Panc1 (cell line): ENCODE measurements around the gene VTI1A. TPM values are rescaled to one million over a fixed set of nuclear protein-coding genes. Genes with fewer than 3 reads are reported as not detected.

Experiments used
- ATAC-seq: fragments of 200-7000 bp; cut with Tn5 transposase; 2 replicates; pipeline ENCODE4 v1.9.1; 2020; ENCODE audit warnings: mild to moderate bottlenecking, moderate library complexity
- BruUV-seq: library from RNA; stranded (reverse); fragments of 400-500 nt; replicated peaks from 2 replicates; lab custom pipeline; 2021; lab: Mats Ljungman, UMichigan
- CTCF ChIA-PET: fragments of 300-600 bp; sonication (Branson Sonifier 250); formaldehyde crosslinking; loops from one replicate; lab custom pipeline; 2022; ENCODE audit warnings: antibody characterized with exemption; lab: Charles Lee
- POLR2A ChIA-PET: fragments of 300-600 bp; sonication (Branson Sonifier 250); formaldehyde crosslinking; loops from one replicate; lab custom pipeline; 2022; ENCODE audit warnings: antibody characterized with exemption; lab: Charles Lee
- DNase-seq: peaks from one replicate; pipeline ENCODE4 v3.0.0-alpha.2; 2010; ENCODE audit warnings: low read depth, low spot score
- H3K27ac ChIP-seq: 2 replicates; pipeline ENCODE4 v1.5.1; 2011; ENCODE audit warnings: mild to moderate bottlenecking, low read length, inconsistent platforms
- H3K27me3 ChIP-seq: fragments of 200-500 bp; sonication (Bioruptor generic); 2 replicates; pipeline ENCODE4 v1.6.0; 2014; ENCODE audit warnings: low read length, inconsistent platforms; ENCODE audit not compliant: control insufficient read depth, insufficient read depth
- H3K36me3 ChIP-seq: fragments of 200-500 bp; sonication (Bioruptor generic); 2 replicates; pipeline ENCODE4 v1.5.1; 2014; ENCODE audit warnings: inconsistent platforms, mild to moderate bottlenecking, low read length, moderate library complexity; ENCODE audit not compliant: control insufficient read depth, insufficient read depth
- H3K4me1 ChIP-seq: 2 replicates; pipeline ENCODE4 v1.5.1; 2011; ENCODE audit warnings: inconsistent platforms, mild to moderate bottlenecking, low read length, moderate library complexity; ENCODE audit not compliant: control insufficient read depth, insufficient read depth
- H3K4me3 ChIP-seq, 2 experiments: 2 replicates each; pipeline ENCODE4 v1.5.1; 2011 to 2012; ENCODE audit warnings: low read depth in 2 of 2, low read length in 2 of 2, mild to moderate bottlenecking in 2 of 2, inconsistent platforms in 1 of 2, moderate library complexity in 1 of 2
- H3K9me3 ChIP-seq: fragments of 200-500 bp; sonication (Bioruptor generic); 2 replicates; pipeline ENCODE4 v1.5.1; 2014; ENCODE audit warnings: low read depth, mild to moderate bottlenecking, inconsistent platforms, low read length, moderate library complexity; ENCODE audit not compliant: control insufficient read depth, insufficient read depth
- CTCF ChIP-seq: fragments of 450-650 bp; IDR thresholded peaks from 2 replicates; pipeline ENCODE4 v1.5.1; 2017; ENCODE audit warnings: mild to moderate bottlenecking
- POLR2AphosphoS5 ChIP-seq: IDR thresholded peaks from 2 replicates; pipeline ENCODE4 v1.6.1; 2012; ENCODE audit warnings: mild to moderate bottlenecking, low read depth, low read length, moderate library complexity
- REST ChIP-seq, 2 experiments: IDR thresholded peaks; 2 replicates each; pipeline ENCODE4 v1.6.1; 2011 to 2012; ENCODE audit warnings: low read depth in 2 of 2, control low read depth in 1 of 2, low read length in 1 of 2, mild to moderate bottlenecking in 1 of 2, moderate library complexity in 1 of 2; ENCODE audit not compliant: insufficient read depth in 1 of 2
- SIN3A ChIP-seq: IDR thresholded peaks from 2 replicates; pipeline ENCODE4 v1.6.1; 2012; ENCODE audit warnings: low read depth, mild to moderate bottlenecking, low read length, moderate library complexity, borderline replicate concordance; ENCODE audit not compliant: insufficient read depth
- TCF7L2 ChIP-seq: IDR thresholded peaks from 2 replicates; pipeline ENCODE4 v1.6.1; 2011; ENCODE audit warnings: mild to moderate bottlenecking, low read depth, low read length, inconsistent platforms
- in situ Hi-C: cut with HindIII; loops from 2 replicates; pipeline ENCODE4 v1.10.0; 2016; ENCODE audit warnings: low sequenced_read_pairs, low pct_unique_long_range_greater_than_20kb
- intact Hi-C: fragments of 100-400 bp; cut with micrococcal nuclease; formaldehyde crosslinking; loops from one replicate; pipeline ENCODE4 v1.10.0; 2022; ENCODE audit not compliant: unreplicated experiment
- total RNA-seq: library from RNA; stranded (reverse); gene quantifications from one replicate; pipeline ENCODE4 v1.2.1, GENCODE V29; 2021; ENCODE audit not compliant: unreplicated experiment

VTI1A gene
- total RNA-seq, 1 experiment from 2014 or later, result 36.3 TPM

DNA sequence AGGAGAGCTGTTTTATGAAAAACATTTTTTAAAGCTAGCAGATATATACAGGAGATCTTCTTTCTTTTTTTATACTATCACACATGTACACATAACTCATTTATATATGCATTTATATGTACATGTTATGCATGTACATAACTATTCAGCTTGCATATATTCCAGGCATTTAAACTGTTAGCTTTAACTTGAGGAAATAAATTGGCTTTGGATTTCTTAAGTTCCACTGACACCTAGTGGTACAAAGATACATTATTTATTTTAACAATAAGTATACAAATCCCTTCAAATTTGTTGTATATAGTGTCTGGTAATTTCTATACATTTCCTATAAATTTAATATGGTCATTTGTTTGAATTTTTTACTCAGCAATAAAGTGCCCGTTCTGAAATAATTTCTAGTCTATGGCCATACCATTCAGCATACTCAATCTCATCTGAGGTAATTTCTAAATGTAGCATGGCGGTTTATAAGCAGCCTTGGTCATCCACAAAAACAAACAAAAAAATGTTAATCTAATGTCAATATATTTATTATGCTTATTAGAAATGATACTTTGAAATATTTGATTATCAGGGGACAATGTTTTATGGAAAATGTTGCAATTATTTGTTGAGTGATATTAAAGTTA lies 11.9 kb upstream of the VTI1A start:
- ChIA-PET CTCF (interaction anchor here (0.6 to 1.2 kb wide), 6 partner anchors 37 to 294 kb away, joined by 3 to 4 read pairs (median 3); no protein-coding TSS in a partner anchor), POLR2A (no interaction called here)
- no TSS peak for BruUV-seq
- H3K9me3 ChIP-seq, result no peaks in the 10 kb centered on the region
- no peaks in the 10 kb centered on the region for H3K4me1 ChIP-seq
- H3K36me3 ChIP-seq, result peaks cover 51% of the 10 kb centered on the region
- in situ Hi-C loops, result no loop called here
- no peaks in the 10 kb centered on the region for H3K27me3 ChIP-seq
- TF ChIP-seq REST (IDR thresholded peaks at IDR 0.05; ENCODE audit: insufficient read depth in 1 of 2, low read depth in 2 of 2, low read length in 1 of 2) (no peak), POLR2AphosphoS5 (no peak), SIN3A (no peak), TCF7L2 (no peak), CTCF (peak; percentile 44; the same call in 1 of the 2 replicates)
- no peak overlapping the region for H3K27ac ChIP-seq
- no peak overlapping the region for H3K4me3 ChIP-seq
- intact Hi-C loops, result loop anchor here (5.0 to 10.0 kb wide), 3 partner anchors 113 to 290 kb away; partner anchors contain the start of gene GPAM
- DNase-seq, result no peak
- ATAC-seq, result no peak

DNA sequence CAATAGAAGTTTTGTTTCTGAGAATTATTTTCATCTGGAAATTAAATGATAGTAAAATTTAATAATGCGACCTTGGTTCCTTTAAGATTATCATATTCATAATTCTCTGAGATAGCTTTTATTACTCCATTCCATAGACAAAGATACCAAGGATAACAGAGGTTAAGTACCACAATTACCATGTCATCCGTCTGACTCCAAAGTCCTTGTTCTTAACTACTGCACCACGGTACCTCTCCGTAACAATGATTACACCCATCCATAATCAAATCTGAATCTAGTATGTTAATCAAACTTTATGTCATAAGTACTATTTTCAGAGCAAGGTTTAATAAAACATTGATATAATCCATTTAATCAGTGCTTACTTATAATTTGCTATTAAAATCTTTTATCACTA lies 8.7 kb upstream of the VTI1A start:
- peaks cover 33% of the 10 kb centered on the region for H3K36me3 ChIP-seq

More for the DNA sequence above, 8.7 kb upstream of the VTI1A start:
- ChIA-PET POLR2A (no interaction called here), CTCF (no interaction called here)
- BruUV-seq, result no TSS peak
- in situ Hi-C loops, result no loop called here
- TF ChIP-seq TCF7L2 (no peak), REST (IDR thresholded peaks at IDR 0.05; ENCODE audit: insufficient read depth in 1 of 2, low read depth in 2 of 2, low read length in 1 of 2) (no peak), POLR2AphosphoS5 (no peak), CTCF (no peak), SIN3A (no peak)
- Histone ChIP-seq H3K4me1 (no peaks in the 10 kb centered on the region), H3K9me3 (no peaks in the 10 kb centered on the region), H3K4me3 (no peak overlapping the region), H3K27ac (no peak overlapping the region), H3K27me3 (no peaks in the 10 kb centered on the region)
- ATAC-seq, result no peak
- DNase-seq, result no peak
- intact Hi-C loops, result loop anchor here (10.0 kb wide), 2 partner anchors 254 to 294 kb away; partner anchors contain the start of gene GPAM
